K562 (cell line): ENCODE results near the gene TMEM132C. TPM values are rescaled to one million over a fixed set of nuclear protein-coding genes. Genes with fewer than 3 reads are reported as not detected.

Experiments used
- CREBBP ChIP-seq: IDR thresholded peaks from one replicate; pipeline ENCODE4 v1.6.1; 2012; ENCODE audit warnings: low read depth, mild to moderate bottlenecking, control low read depth, inconsistent platforms, low read length
- E2F6 ChIP-seq, 2 experiments: IDR thresholded peaks; 2 replicates each; pipeline ENCODE4 v1.6.1; 2011; ENCODE audit warnings: borderline replicate concordance in 1 of 2, control low read depth in 1 of 2, low read depth in 1 of 2, low read length in 1 of 2, mild to moderate bottlenecking in 1 of 2, mixed read lengths in 1 of 2, moderate library complexity in 1 of 2; ENCODE audit not compliant: insufficient read depth in 1 of 2, insufficient read length in 1 of 2, poor library complexity in 1 of 2, severe bottlenecking in 1 of 2; ENCODE audit errors: extremely low read depth in 1 of 2
- LARP7 ChIP-seq: fragments of 450-650 bp; IDR thresholded peaks from 2 replicates; pipeline ENCODE4 v1.6.1; 2016
- PRDM10 ChIP-seq: fragments of 450-650 bp; IDR thresholded peaks from 2 replicates; pipeline ENCODE4 v1.6.1; 2018; ENCODE audit not compliant: partially characterized antibody
- SETDB1 ChIP-seq: IDR thresholded peaks from one replicate; pipeline ENCODE4 v1.6.1; 2012; ENCODE audit warnings: low read length, control low read depth, inconsistent platforms
- SP2 ChIP-seq: IDR thresholded peaks from 2 replicates; pipeline ENCODE4 v1.6.1; 2011; ENCODE audit warnings: mild to moderate bottlenecking, low read depth, low read length, moderate library complexity; ENCODE audit not compliant: poor library complexity, severe bottlenecking; ENCODE audit errors: extremely low read depth
- TGIF2 ChIP-seq: sonication (generic); formaldehyde crosslinking; IDR thresholded peaks from 2 replicates; pipeline ENCODE4 v1.8.1; 2022; ENCODE audit warnings: mild to moderate bottlenecking, missing genetic modification reagents, moderate library complexity
- ZNF232 ChIP-seq: sonication (generic); formaldehyde crosslinking; IDR thresholded peaks from 2 replicates; pipeline ENCODE4 v1.8.0; 2022; ENCODE audit warnings: mild to moderate bottlenecking, missing genetic modification reagents
- ZNF57 ChIP-seq: fragments of 450-650 bp; formaldehyde crosslinking; IDR thresholded peaks from 2 replicates; pipeline ENCODE4 v1.4.0; 2020; ENCODE audit warnings: mild to moderate bottlenecking, moderate library complexity
- polyA plus RNA-seq, 8 experiments: library from polyadenylated mRNA; depleted of rRNA in 4 of 8; stranded (reverse) in 5 of 8; unstranded in 3 of 8; fragments of >200 nt; fragmentation: Nextera tagmentation in 2 of 8; fragmentation: Illumina TruSeq in 1 of 8; extraction: Ambion mirVana in 2 of 8; extraction: Trizol in 1 of 8; gene quantifications; 2 replicates each; pipeline versions ENCODE4 v1.2.1 to v1.2.3, GENCODE V29; 2011 to 2014; ENCODE audit warnings: inconsistent platforms in 1 of 8, missing spikeins in 1 of 8
- total RNA-seq, 7 experiments: library from RNA; depleted of rRNA in 6 of 7; stranded (reverse); fragments of >200 nt in 6 of 7; fragmentation: Illumina TruSeq in 2 of 7; extraction: Trizol in 2 of 7; gene quantifications; 2 replicates each; pipeline versions ENCODE4 v1.2.1 to v1.2.3, GENCODE V29; 2011 to 2021; ENCODE audit warnings: low replicate concordance in 1 of 7

The TMEM132C gene
- total and polyA plus RNA-seq, 9 of the 15 experiments (the other 6 are each of a cell fraction or from before 2014, with no cell fraction given): not detected

- TF ChIP-seq ZNF232 (CRISPR knock-in tag) (no peak), TGIF2 (CRISPR knock-in tag) (no peak), SP2 (no peak), SETDB1 (no peak), ZNF57 (CRISPR knock-in tag) (no peak), CREBBP (no peak), E2F6 (IDR thresholded peaks at IDR 0.05; ENCODE audit: borderline replicate concordance in 1 of 2, extremely low read depth in 1 of 2, insufficient read depth in 1 of 2, insufficient read length in 1 of 2, low read depth in 1 of 2, low read length in 1 of 2, poor library complexity in 1 of 2, severe bottlenecking in 1 of 2) (no peak), LARP7 (no peak), PRDM10 (no peak)
Observed at GRCh38 chr12:128510511-128510910, 243.5 kb downstream of the TMEM132C start (continued).
